SU-DHL-6 (cell line): ENCODE data around the gene SLX4IP.

ENCODE experiments used
- H2AFZ ChIP-seq: fragments of 200-600 bp; sonication (generic); 2 replicates; pipeline ENCODE4 v1.6.1; 2014; ENCODE audit warnings: low read depth, mild to moderate bottlenecking, moderate library complexity, mixed read lengths, antibody characterized with exemption, low read length; ENCODE audit not compliant: severe bottlenecking
- H3F3A ChIP-seq: fragments of 200-600 bp; shearing (Covaris generic); 2 replicates; pipeline ENCODE4 v1.6.0; 2016; ENCODE audit warnings: antibody characterized with exemption, mild to moderate bottlenecking; ENCODE audit not compliant: insufficient read depth
- H3K27ac ChIP-seq: fragments of 200-600 bp; sonication (generic); 2 replicates; pipeline ENCODE4 v1.5.1; 2016; ENCODE audit warnings: low read depth, mild to moderate bottlenecking, low read length, moderate library complexity, mixed read lengths
- H3K27me3 ChIP-seq: fragments of 200-600 bp; sonication (generic), shearing (Covaris generic); 2 replicates; pipeline ENCODE4 v1.6.0; 2014; ENCODE audit warnings: mild to moderate bottlenecking, low read length
- H3K36me3 ChIP-seq: fragments of 200-600 bp; sonication (generic); 2 replicates; pipeline ENCODE4 v1.6.1; 2014; ENCODE audit warnings: mild to moderate bottlenecking, low read length, mixed read lengths
- H3K4me2 ChIP-seq: fragments of 300-600, 200-600 bp; shearing (Covaris generic), sonication (generic); 2 replicates; pipeline ENCODE4 v1.6.0; 2014; ENCODE audit warnings: low read length, low read depth, mild to moderate bottlenecking; ENCODE audit not compliant: poor library complexity, severe bottlenecking
- H3K4me3 ChIP-seq: fragments of 200-600 bp; sonication (generic); 2 replicates; pipeline ENCODE4 v1.5.1; 2014; ENCODE audit warnings: antibody characterized with exemption, low read length, mild to moderate bottlenecking, mixed read lengths; ENCODE audit not compliant: insufficient read depth, poor library complexity, severe bottlenecking
- H3K79me2 ChIP-seq: fragments of 200-600 bp; sonication (generic); 2 replicates; pipeline ENCODE4 v1.6.1; 2014; ENCODE audit warnings: mild to moderate bottlenecking, low read length, moderate library complexity; ENCODE audit not compliant: insufficient read depth
- H3K9ac ChIP-seq: fragments of 200-600 bp; sonication (generic); 2 replicates; pipeline ENCODE4 v1.7.0; 2014; ENCODE audit warnings: mild to moderate bottlenecking, low read length
- H3K9me2 ChIP-seq: fragments of 200-600 bp; sonication (generic); replicated peaks from 2 replicates; pipeline ENCODE4 v1.6.1; 2014; ENCODE audit warnings: low read length; ENCODE audit not compliant: insufficient read depth
- H3K9me3 ChIP-seq: fragments of 200-600 bp; sonication (generic); 2 replicates; pipeline ENCODE4 v1.6.1; 2014; ENCODE audit warnings: low read length, mixed read lengths; ENCODE audit not compliant: insufficient read depth
- H4K20me1 ChIP-seq: fragments of 200-600 bp; sonication (generic); 2 replicates; pipeline ENCODE4 v1.6.1; 2014; ENCODE audit warnings: low read depth, mild to moderate bottlenecking, antibody characterized with exemption, low read length, moderate library complexity, mixed read lengths
- EZH2phosphoT487 ChIP-seq: fragments of 200-600 bp; sonication (generic), shearing (Covaris generic); conservative IDR thresholded peaks from 2 replicates; pipeline ENCODE4 v1.6.1; 2018; ENCODE audit warnings: mild to moderate bottlenecking, antibody characterized with exemption, low read length, moderate library complexity, mixed read lengths
- TF ChIP-seq, protein P1 (sequence below): fragments of 200-600 bp; sonication (generic); IDR thresholded peaks from one replicate; pipeline ENCODE4 v1.5.1; 2017; ENCODE audit warnings: antibody characterized with exemption, mild to moderate bottlenecking, low read length, moderate library complexity; ENCODE audit not compliant: insufficient read depth, poor library complexity, severe bottlenecking

Gene SLX4IP

GRCh38 chr20:10487142-10488136, 52.3 kb downstream of the SLX4IP start:
- no peaks in the 10 kb centered on the region for H3K27me3 ChIP-seq
- H3K9me2 ChIP-seq = no peaks in the 10 kb centered on the region
- H3F3A ChIP-seq = no peaks in the 10 kb centered on the region
- no peak overlapping the region for H3K4me2 ChIP-seq
- H3K4me3 ChIP-seq = no peak overlapping the region
- peaks cover 8% of the 10 kb centered on the region for H4K20me1 ChIP-seq
- H3K36me3 ChIP-seq = no peaks in the 10 kb centered on the region
- H2AFZ ChIP-seq = no peak overlapping the region
- H3K27ac ChIP-seq = no peak overlapping the region
- TF ChIP-seq, protein P1, sequence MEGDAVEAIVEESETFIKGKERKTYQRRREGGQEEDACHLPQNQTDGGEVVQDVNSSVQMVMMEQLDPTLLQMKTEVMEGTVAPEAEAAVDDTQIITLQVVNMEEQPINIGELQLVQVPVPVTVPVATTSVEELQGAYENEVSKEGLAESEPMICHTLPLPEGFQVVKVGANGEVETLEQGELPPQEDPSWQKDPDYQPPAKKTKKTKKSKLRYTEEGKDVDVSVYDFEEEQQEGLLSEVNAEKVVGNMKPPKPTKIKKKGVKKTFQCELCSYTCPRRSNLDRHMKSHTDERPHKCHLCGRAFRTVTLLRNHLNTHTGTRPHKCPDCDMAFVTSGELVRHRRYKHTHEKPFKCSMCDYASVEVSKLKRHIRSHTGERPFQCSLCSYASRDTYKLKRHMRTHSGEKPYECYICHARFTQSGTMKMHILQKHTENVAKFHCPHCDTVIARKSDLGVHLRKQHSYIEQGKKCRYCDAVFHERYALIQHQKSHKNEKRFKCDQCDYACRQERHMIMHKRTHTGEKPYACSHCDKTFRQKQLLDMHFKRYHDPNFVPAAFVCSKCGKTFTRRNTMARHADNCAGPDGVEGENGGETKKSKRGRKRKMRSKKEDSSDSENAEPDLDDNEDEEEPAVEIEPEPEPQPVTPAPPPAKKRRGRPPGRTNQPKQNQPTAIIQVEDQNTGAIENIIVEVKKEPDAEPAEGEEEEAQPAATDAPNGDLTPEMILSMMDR = no peak
- TF ChIP-seq EZH2phosphoT487 = no peak
- peaks cover 11% of the 10 kb centered on the region; the same call in 1 of the 2 replicates for H3K79me2 ChIP-seq
- no peaks in the 10 kb centered on the region for H3K9me3 ChIP-seq
- H3K9ac ChIP-seq = no peak overlapping the region

DNA sequence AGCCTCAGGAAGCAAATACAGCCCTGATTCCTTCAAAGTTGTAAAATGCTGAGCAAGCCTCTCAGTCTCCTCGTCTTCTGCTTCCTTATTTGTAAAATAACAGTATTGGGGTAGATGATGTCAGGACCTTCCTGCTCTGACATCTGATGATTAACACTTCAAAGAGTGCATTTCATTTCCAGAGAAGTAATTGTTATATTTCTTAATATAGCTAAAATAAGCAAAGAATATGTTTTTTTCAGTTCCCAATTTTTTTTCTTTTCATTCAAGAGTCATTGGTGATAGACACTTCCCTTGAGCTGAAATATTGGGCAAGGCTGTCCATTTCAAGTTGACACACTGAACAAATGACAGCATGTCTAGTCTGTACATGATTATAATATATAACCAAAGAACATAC, 53.4 kb downstream of the SLX4IP start:
- Histone ChIP-seq H3F3A (no peaks in the 10 kb centered on the region), H3K27ac (no peak overlapping the region)

DNA sequence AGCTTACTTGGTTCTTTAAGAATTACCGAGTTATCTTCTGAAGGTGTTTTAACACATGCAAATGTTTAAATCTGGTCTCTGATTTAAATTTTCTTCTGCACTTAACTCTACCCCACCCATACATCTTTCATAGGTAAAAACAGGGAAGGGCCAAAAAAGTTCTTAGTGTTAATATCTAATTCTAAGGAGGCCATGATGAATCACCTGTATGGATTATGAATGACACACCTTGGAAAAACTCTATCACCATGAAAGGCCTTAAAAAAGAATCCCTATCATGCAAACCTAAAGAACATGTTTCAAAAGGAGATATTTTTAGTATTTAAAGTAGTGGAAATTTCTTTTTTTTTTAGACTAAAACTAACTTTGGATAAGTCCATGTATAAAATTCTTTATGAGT, 54.7 kb downstream of the SLX4IP start:
- no peaks in the 10 kb centered on the region for H3K36me3 ChIP-seq
- H3K9me3 ChIP-seq = no peaks in the 10 kb centered on the region
- no peak overlapping the region for H3K9ac ChIP-seq
- no peak overlapping the region for H3K4me2 ChIP-seq
- no peaks in the 10 kb centered on the region for H3F3A ChIP-seq
- TF ChIP-seq, protein P1 = no peak
- no peak for TF ChIP-seq EZH2phosphoT487
- H3K4me3 ChIP-seq = no peak overlapping the region
- no peak overlapping the region for H2AFZ ChIP-seq
- peaks cover 8% of the 10 kb centered on the region for H4K20me1 ChIP-seq
- no peaks in the 10 kb centered on the region for H3K9me2 ChIP-seq
- peaks cover 16% of the 10 kb centered on the region; the same call in 1 of the 2 replicates for H3K79me2 ChIP-seq
- H3K27me3 ChIP-seq = no peaks in the 10 kb centered on the region
- H3K27ac ChIP-seq = no peak overlapping the region

More for the DNA sequence above, 53.4 kb downstream of the SLX4IP start:
- Histone ChIP-seq H3K27me3 (no peaks in the 10 kb centered on the region), H3K4me2 (no peak overlapping the region), H4K20me1 (peaks cover 8% of the 10 kb centered on the region), H3K9ac (no peak overlapping the region), H3K79me2 (peaks cover 16% of the 10 kb centered on the region; the same call in 1 of the 2 replicates), H3K9me3 (no peaks in the 10 kb centered on the region), H2AFZ (no peak overlapping the region), H3K9me2 (no peaks in the 10 kb centered on the region), H3K36me3 (no peaks in the 10 kb centered on the region), H3K4me3 (no peak overlapping the region)
- TF ChIP-seq EZH2phosphoT487 = no peak
- TF ChIP-seq, protein P1 = no peak
